B cell (primary cell): ENCODE results near the gene ZDHHC14. TPM values are rescaled to one million over a fixed set of nuclear protein-coding genes. Genes with fewer than 3 reads are reported as not detected.

ENCODE experiments used
- ATAC-seq: fragments of 200-7000 bp; cut with Tn5 transposase; one replicate; pipeline ENCODE4 v1.10.0; 2021; ENCODE audit warnings: low read depth, mild to moderate bottlenecking, moderate number of reproducible peaks, moderate library complexity
- CTCF ChIA-PET: fragments of 350-600 bp; sonication (Branson Sonifier 250); formaldehyde crosslinking; loops from one replicate; lab custom pipeline; 2021; ENCODE audit warnings: antibody characterized with exemption, inconsistent platforms; lab: Charles Lee
- POLR2A ChIA-PET: fragments of 350-600 bp; sonication (Branson Sonifier 250); formaldehyde crosslinking; loops from one replicate; lab custom pipeline; 2021; ENCODE audit warnings: antibody characterized with exemption; lab: Charles Lee
- DNase-seq: peaks from one replicate; pipeline ENCODE4 v3.0.0; 2013
- H2AFZ ChIP-seq: 2 replicates; pipeline ENCODE4 v1.6.1; 2012; ENCODE audit warnings: mild to moderate bottlenecking, low read depth, low read length; ENCODE audit not compliant: insufficient read depth, poor library complexity, severe bottlenecking
- H3K27ac ChIP-seq, 2 donors: 1 replicate in 1 of 2; 2 replicates in 1 of 2; pipeline ENCODE4 v1.5.1; 2012 to 2013; ENCODE audit warnings: low read length in 2 of 2, mild to moderate bottlenecking in 2 of 2, moderate library complexity in 1 of 2
- H3K27me3 ChIP-seq, 4 experiments: fragments of 200-600 bp in 1 of 4; sonication (generic) in 1 of 4; replicated peaks in 1 of 4; 1 replicate in 2 of 4; 2 replicates in 2 of 4; pipeline versions ENCODE4 v1.6.1 to v1.7.0; 2013 to 2016; ENCODE audit warnings: low read length in 3 of 4, mild to moderate bottlenecking in 2 of 4, mixed read lengths in 1 of 4, moderate library complexity in 1 of 4; ENCODE audit not compliant: insufficient read depth in 4 of 4, control insufficient read depth in 3 of 4; ENCODE audit errors: control extremely low read depth in 1 of 4
- H3K36me3 ChIP-seq, 2 experiments: replicated peaks in 1 of 2; 1 replicate in 1 of 2; 2 replicates in 1 of 2; pipeline versions ENCODE4 v1.6.1 to v1.7.1; 2013; ENCODE audit warnings: low read length in 1 of 2; ENCODE audit not compliant: insufficient read depth in 2 of 2, control insufficient read depth in 1 of 2; ENCODE audit errors: control extremely low read depth in 1 of 2, extremely low read depth in 1 of 2
- H3K4me1 ChIP-seq, 2 donors: fragments of 200-600 bp in 1 of 2; sonication (generic) in 1 of 2; 1 replicate in 1 of 2; 2 replicates in 1 of 2; pipeline versions ENCODE4 v1.5.1 to v1.6.1; 2013 to 2017; ENCODE audit warnings: low read length in 2 of 2; ENCODE audit not compliant: control insufficient read depth in 2 of 2, insufficient read depth in 2 of 2
- H3K4me2 ChIP-seq: replicated peaks from 2 replicates; pipeline ENCODE3; 2012; ENCODE audit warnings: mild to moderate bottlenecking, low read depth, low read length; ENCODE audit not compliant: poor library complexity, severe bottlenecking
- H3K4me3 ChIP-seq, 5 experiments: fragments of 200-600 bp in 1 of 5; sonication (generic) in 1 of 5; 1 replicate in 3 of 5; 2 replicates in 2 of 5; pipeline versions ENCODE4 v1.5.1 to v1.7.0; 2011 to 2016; ENCODE audit warnings: low read length in 4 of 5, mild to moderate bottlenecking in 4 of 5, low read depth in 2 of 5, control low read depth in 1 of 5, moderate library complexity in 1 of 5; ENCODE audit not compliant: insufficient read depth in 1 of 5; ENCODE audit errors: control extremely low read depth in 1 of 5, extremely low read depth in 1 of 5
- H3K79me2 ChIP-seq: fragments of 200-600 bp; sonication (generic); one replicate; pipeline ENCODE4 v1.6.0; 2016; ENCODE audit warnings: low read length; ENCODE audit not compliant: control insufficient read depth, insufficient read depth
- H3K9ac ChIP-seq: fragments of 200-600 bp; sonication (generic); 2 replicates; pipeline ENCODE4 v1.6.1; 2017; ENCODE audit warnings: mild to moderate bottlenecking, low read length, moderate library complexity
- H3K9me3 ChIP-seq, 3 donors: one replicate each; pipeline versions ENCODE4 v1.6.1 to v1.7.1; 2013; ENCODE audit warnings: low read length in 2 of 3; ENCODE audit not compliant: control insufficient read depth in 2 of 3, insufficient read depth in 1 of 3; ENCODE audit errors: control extremely low read depth in 1 of 3
- H4K20me1 ChIP-seq: 2 replicates; pipeline ENCODE4 v1.6.0; 2012; ENCODE audit warnings: mild to moderate bottlenecking, low read length; ENCODE audit not compliant: insufficient read depth, control insufficient read depth, poor library complexity, severe bottlenecking
- H3K27ac Mint-ChIP-seq: one replicate; pipeline ENCODE4 v1.8.0; 2021; ENCODE audit warnings: mixed read lengths
- H3K27me3 Mint-ChIP-seq: one replicate; pipeline ENCODE4 v1.8.0; 2021; ENCODE audit warnings: mixed read lengths
- H3K4me1 Mint-ChIP-seq: one replicate; pipeline ENCODE4 v1.8.0; 2021; ENCODE audit warnings: mixed read lengths
- H3K4me3 Mint-ChIP-seq: one replicate; pipeline ENCODE4 v1.8.0; 2021; ENCODE audit warnings: mixed read lengths
- H3K9me3 Mint-ChIP-seq: one replicate; pipeline ENCODE4 v1.8.0; 2022; ENCODE audit warnings: mixed read lengths; ENCODE audit not compliant: insufficient read depth
- CTCF ChIP-seq: fragments of 200-600 bp; IDR thresholded peaks from one replicate; pipeline ENCODE4 v1.8.0; 2022; ENCODE audit warnings: antibody characterized with exemption, mild to moderate bottlenecking
- EZH2 ChIP-seq: IDR thresholded peaks from 2 replicates; pipeline ENCODE4 v1.6.1; 2012; ENCODE audit warnings: borderline replicate concordance, low read depth, mild to moderate bottlenecking, moderate library complexity, low read length; ENCODE audit not compliant: insufficient read depth, poor library complexity, severe bottlenecking
- WGBS: methylation state at CpG from one replicate; pipeline ENCODE4 v1.1.5; 2013; ENCODE audit warnings: missing lambda C conversion rate; ENCODE audit not compliant: insufficient coverage; 5-methylcytosine and 5-hydroxymethylcytosine counted together
- intact Hi-C: fragments of 100-400 bp; cut with micrococcal nuclease; formaldehyde crosslinking; loops from one replicate; pipeline ENCODE4 v1.10.0; 2022
- polyA plus RNA-seq: library from polyadenylated mRNA; depleted of rRNA; stranded (reverse); fragments of >200 nt; gene quantifications from 2 replicates; pipeline ENCODE4 v1.2.3, GENCODE V29; 2012
- total RNA-seq, 2 donors: library from RNA; stranded (reverse); fragments of 120-200 nt in 1 of 2; gene quantifications; 1 replicate in 1 of 2; 2 replicates in 1 of 2; pipeline versions ENCODE4 v1.2.3 to v1.2.4, GENCODE V29; 2013 to 2022

The ZDHHC14 gene
- total and polyA plus RNA-seq, 2 donors (not counting 1 experiment from before 2014, with no cell fraction given): 8.8 to 50.4 TPM

GRCh38 chr6:157539900-157540752, 159.1 kb downstream of the ZDHHC14 start:
- Histone ChIP-seq H4K20me1 (no peaks in the 10 kb centered on the region), H3K79me2 (peaks cover 4% of the 10 kb centered on the region), H3K27ac (peak overlapping the region; percentile 61 to 66), H3K36me3 (peaks cover 0 to 13% of the 10 kb centered on the region in 2 experiments), H3K9ac (peak overlapping the region; percentile 35), H3K9me3 (peaks cover 0 to 10% (median 0%) of the 10 kb centered on the region in 3 donors), H2AFZ (no peak overlapping the region), H3K4me1 (peaks cover 50 to 75% of the 10 kb centered on the region in 2 donors), H3K4me3 (peak overlapping the region in 1 of 5 experiments; percentile 8), H3K27me3 (no peaks in the 10 kb centered on the region), H3K4me2 (peak overlapping the region; percentile 52)
- Mint-ChIP-seq H3K27ac (peak overlapping the region; percentile 85), H3K27me3 (no peaks in the 10 kb centered on the region), H3K9me3 (no peaks in the 10 kb centered on the region), H3K4me1 (peaks cover 73% of the 10 kb centered on the region), H3K4me3 (peak overlapping the region; percentile 53)
- intact Hi-C loops: no loop called here
- ChIA-PET CTCF (interaction anchor here (0.7 to 0.8 kb wide), 2 partner anchors 15 to 66 kb away, joined by 3 read pairs; no protein-coding TSS in a partner anchor), POLR2A (no interaction called here)
- DNase-seq (no peak), ATAC-seq (no peak)
- 90% methylated on average over 11 of the region's 16 CpGs for WGBS
- TF ChIP-seq EZH2: no peak

- ATAC-seq (no peak), DNase-seq (no peak)
- H3K27ac Mint-ChIP-seq: peak overlapping the region; percentile 15
- ChIA-PET CTCF (interaction anchor here (1.3 kb wide), 1 partner anchor 15 kb away, joined by 3 read pairs; no protein-coding TSS in a partner anchor), POLR2A (no interaction called here)
- intact Hi-C loops: no loop called here
- peaks cover 0 to 13% of the 10 kb centered on the region in 2 experiments for H3K36me3 ChIP-seq
- H3K9me3 Mint-ChIP-seq: no peaks in the 10 kb centered on the region
- no peak overlapping the region for H3K9ac ChIP-seq
- peaks cover 35 to 59% of the 10 kb centered on the region in 2 donors for H3K4me1 ChIP-seq
- 81% methylated on average over 9 of the region's 13 CpGs for WGBS
- no peak overlapping the region for H3K4me3 Mint-ChIP-seq
- H3K79me2 ChIP-seq: peaks cover 4% of the 10 kb centered on the region
- H3K9me3 ChIP-seq: peaks cover 0 to 10% (median 0%) of the 10 kb centered on the region in 3 donors
- no peak overlapping the region for H3K27ac ChIP-seq
- no peak overlapping the region for H2AFZ ChIP-seq
- H3K4me1 Mint-ChIP-seq: peaks cover 58% of the 10 kb centered on the region
- H3K4me3 ChIP-seq: no peak overlapping the region
- H3K4me2 ChIP-seq: no peak overlapping the region
- H3K27me3 Mint-ChIP-seq: no peaks in the 10 kb centered on the region
- H4K20me1 ChIP-seq: no peaks in the 10 kb centered on the region
- TF ChIP-seq EZH2: no peak
- no peak for TF ChIP-seq CTCF
- H3K27me3 ChIP-seq: no peaks in the 10 kb centered on the region
Observed at GRCh38 chr6:157541618-157542413, 160.8 kb downstream of the ZDHHC14 start.
